GM18511 (cell line): Measurements from ENCODE around the gene MYF6.
A peak's percentile ranks its signal among the peaks of the same experiment; 100 is the strongest.

Experiments used
- ATAC-seq: cut with Tn5 transposase; IDR thresholded peaks from one replicate; pipeline ENCODE4 v1.9.1; 2021; ENCODE audit warnings: mild to moderate bottlenecking, moderate library complexity; ENCODE audit not compliant: unreplicated experiment

Gene MYF6

GRCh38 chr12:80704420-80704819, 3.0 kb upstream of the MYF6 start:
- ATAC-seq: no peak

DNA sequence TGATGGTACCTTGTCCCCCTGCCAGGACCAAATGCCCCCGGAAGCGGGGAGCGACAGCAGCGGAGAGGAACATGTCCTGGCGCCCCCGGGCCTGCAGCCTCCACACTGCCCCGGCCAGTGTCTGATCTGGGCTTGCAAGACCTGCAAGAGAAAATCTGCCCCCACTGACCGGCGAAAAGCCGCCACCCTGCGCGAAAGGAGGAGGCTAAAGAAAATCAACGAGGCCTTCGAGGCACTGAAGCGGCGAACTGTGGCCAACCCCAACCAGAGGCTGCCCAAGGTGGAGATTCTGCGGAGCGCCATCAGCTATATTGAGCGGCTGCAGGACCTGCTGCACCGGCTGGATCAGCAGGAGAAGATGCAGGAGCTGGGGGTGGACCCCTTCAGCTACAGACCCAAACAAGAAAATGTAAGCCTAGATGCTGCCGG, 410 bp downstream of the MYF6 start:
- ATAC-seq: no peak

GRCh38 chr12:80708259-80708974, 983 bp downstream of the MYF6 start:
- ATAC-seq: no peak

DNA sequence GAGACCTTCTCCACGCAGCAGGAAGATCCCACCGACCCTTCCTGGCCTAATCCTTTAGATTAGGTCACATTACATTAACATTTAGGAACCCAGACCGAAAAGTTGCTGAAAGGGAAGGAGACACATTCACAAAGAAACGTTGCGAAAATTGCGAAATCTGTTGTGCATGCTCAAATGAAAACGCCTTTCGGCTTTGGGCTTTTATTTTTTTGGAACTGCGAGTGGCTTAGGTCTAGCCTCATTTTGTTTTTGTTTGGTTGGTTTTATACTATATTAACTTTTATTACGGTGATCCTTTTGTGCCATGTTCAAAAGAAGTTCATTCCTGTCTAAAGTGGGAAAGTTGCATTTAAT, 1.5 kb downstream of the MYF6 start:
- no peak for ATAC-seq

- peak; percentile 65 for ATAC-seq
Measured at GRCh38 chr12:80709811-80710726, 2.6 kb downstream of the MYF6 start.

- ATAC-seq: peak; percentile 28
Measured at GRCh38 chr12:80710727-80711449, 3.5 kb downstream of the MYF6 start.

DNA sequence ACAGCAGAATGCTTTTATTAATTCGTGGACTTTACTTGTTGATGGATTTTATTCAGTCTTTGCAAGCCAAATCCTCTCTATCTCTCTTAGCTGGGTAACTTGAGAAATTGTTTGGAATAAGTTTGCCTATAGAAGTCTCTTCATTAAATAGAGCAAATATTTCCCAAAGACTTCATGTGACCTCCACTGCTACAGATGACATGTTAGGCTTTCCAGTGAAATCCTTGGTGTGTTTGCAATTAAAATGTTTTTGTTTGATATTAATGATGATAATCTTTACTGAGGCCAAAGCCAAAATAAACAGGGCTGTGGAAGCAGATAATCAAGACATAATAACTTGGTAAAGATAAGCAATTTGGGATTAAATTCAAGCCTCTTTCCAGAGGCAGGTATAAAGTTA, 4.4 kb downstream of the MYF6 start:
- no peak for ATAC-seq

DNA sequence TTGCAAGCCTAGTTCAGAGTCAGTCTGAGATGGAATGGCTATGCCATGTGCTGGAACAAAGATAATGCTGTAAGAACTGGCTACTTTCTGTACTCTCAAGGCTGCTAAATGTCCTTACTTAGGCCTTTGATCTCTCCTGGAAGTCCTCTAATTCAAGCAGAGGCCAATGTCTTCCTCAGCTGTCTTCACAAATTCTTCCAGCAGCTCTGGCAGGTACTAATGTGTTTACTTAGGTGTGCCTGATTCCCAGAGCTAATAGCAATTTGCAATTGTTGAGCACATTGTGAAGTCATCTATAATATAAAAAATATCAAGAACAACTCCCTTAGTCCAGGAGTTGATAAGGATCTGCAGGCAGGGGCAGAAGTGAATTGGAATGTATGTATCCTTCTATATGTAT, 5.4 kb downstream of the MYF6 start:
- ATAC-seq: no peak

GRCh38 chr12:80713419-80713818, 6.0 kb downstream of the MYF6 start:
- no peak for ATAC-seq

DNA sequence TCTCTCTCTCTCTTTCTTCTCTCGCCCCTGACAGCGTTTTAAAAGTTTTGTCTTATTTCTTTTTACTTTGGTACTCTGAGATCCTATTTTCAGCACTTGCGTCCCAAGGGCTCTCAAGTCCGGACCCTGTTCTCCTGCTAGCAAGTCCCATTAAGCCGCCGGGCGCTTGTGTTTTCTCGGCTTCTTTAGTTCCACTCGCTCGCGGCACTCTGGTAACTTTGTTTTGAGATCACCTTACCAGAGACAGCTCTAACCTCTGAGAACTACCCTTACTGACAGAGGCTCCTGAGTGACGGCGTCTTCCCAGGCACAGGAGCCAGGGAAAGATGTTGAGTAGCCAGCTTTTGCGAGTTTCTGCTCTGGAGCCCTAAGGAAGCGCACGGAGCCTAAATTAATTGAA, 6.6 kb downstream of the MYF6 start:
- ATAC-seq: no peak

- ATAC-seq: no peak
Measured at GRCh38 chr12:80714846-80715245, 7.4 kb downstream of the MYF6 start.

GRCh38 chr12:80715713-80716249, 8.3 kb downstream of the MYF6 start:
- ATAC-seq: no peak

- no peak for ATAC-seq
Measured at GRCh38 chr12:80716696-80717469, 9.4 kb downstream of the MYF6 start, which contains the start of gene MYF5. Gene MYF5, plus strand, starts transcription at chr12:80716912. Its CDS starts 152 bp downstream, at chr12:80717064.

DNA sequence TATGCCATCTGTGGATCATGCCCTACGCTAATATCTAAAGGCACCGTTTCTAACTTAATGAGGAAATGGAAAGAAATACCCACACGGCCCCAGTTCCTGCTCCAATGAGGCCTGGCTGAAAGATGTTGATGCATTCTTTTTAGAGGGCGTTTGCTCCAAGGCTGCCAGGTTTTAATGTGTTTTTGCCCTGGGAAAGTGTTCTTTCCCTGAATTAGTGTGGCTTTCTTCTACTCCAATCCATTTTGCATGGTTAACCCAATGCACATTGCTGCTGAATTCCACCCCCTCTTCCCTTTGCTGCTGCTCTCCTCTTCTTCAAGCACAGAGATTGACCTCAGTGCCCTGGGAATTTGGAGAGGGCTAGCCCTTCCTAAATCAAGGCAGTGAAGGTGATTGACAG, 10.4 kb downstream of the MYF6 start:
- ATAC-seq: no peak

GRCh38 chr12:80720516-80720915, 13.1 kb downstream of the MYF6 start:
- no peak for ATAC-seq

DNA sequence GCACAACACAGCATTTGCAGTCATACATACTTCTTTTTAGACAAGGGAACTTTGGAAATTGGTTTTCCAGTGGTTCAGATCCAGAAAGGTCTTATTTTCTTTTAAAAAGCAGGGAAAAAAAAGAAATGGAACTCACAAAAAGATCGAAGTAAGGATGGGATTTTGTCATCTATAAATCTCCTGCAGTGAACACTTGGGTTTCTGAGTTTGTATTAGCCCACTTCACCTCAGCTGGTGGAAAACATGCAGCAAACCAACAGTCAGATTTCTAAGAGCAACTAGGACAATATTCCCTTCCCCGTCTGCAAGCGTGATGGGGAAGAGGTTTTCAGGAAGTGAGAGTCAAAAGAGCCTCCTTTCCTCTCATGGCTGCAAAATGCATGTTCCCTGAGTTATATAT, 13.9 kb downstream of the MYF6 start:
- ATAC-seq: no peak

- ATAC-seq: no peak
Measured at GRCh38 chr12:80745851-80746505, 38.5 kb downstream of the MYF6 start.

GRCh38 chr12:80747800-80748199, 40.4 kb downstream of the MYF6 start:
- no peak for ATAC-seq

- ATAC-seq: no peak
Measured at GRCh38 chr12:80749456-80749855, 42.0 kb downstream of the MYF6 start.

GRCh38 chr12:80752464-80752863, 45.0 kb downstream of the MYF6 start:
- no peak for ATAC-seq
